Gastroesophageal sphincter (tissue), 4 donors: ENCODE data around the gene TPD52L1. TPM values are rescaled to one million over a fixed set of nuclear protein-coding genes. Genes with fewer than 3 reads are reported as not detected.

ENCODE experiments used
- ATAC-seq: fragments of 150-250 bp; one replicate; pipeline ENCODE4 v1.9.1; 2016; ENCODE audit warnings: mild to moderate bottlenecking, moderate library complexity
- H3K27ac ChIP-seq, 4 donors: fragments of 200-600 bp; sonication (generic) in 3 of 4; 1 replicate in 3 of 4; 2 replicates in 1 of 4; pipeline ENCODE4 v1.5.1; 2016 to 2019
- H3K27me3 ChIP-seq: fragments of 200-600 bp; sonication (generic); one replicate; pipeline ENCODE4 v1.5.1; 2019
- H3K36me3 ChIP-seq, 2 donors: fragments of 200-600 bp; sonication (generic); one replicate each; pipeline ENCODE4 v1.5.1; 2019; ENCODE audit warnings: control low read depth in 1 of 2
- H3K4me1 ChIP-seq, 3 donors: fragments of 200-600 bp; sonication (generic); 1 replicate in 2 of 3; 2 replicates in 1 of 3; pipeline ENCODE4 v1.5.1; 2016 to 2019; ENCODE audit warnings: control low read depth in 2 of 3
- H3K4me3 ChIP-seq, 2 donors: fragments of 200-600 bp; sonication (generic); one replicate each; pipeline ENCODE4 v1.5.1; 2019; ENCODE audit warnings: mild to moderate bottlenecking in 1 of 2, moderate library complexity in 1 of 2
- H3K9me3 ChIP-seq, 3 donors: fragments of 200-600 bp; sonication (generic); one replicate each; pipeline ENCODE4 v1.5.1; 2017 to 2019; ENCODE audit warnings: control low read depth in 2 of 3
- EP300 ChIP-seq: sonication (generic); formaldehyde crosslinking; IDR thresholded peaks from one replicate; pipeline ENCODE4 v1.6.1; 2017; ENCODE audit warnings: antibody characterized with exemption, mild to moderate bottlenecking
- POLR2A ChIP-seq, 2 donors: fragments of 450-650 bp; IDR thresholded peaks; one replicate each; pipeline ENCODE4 v1.6.1; 2017; ENCODE audit warnings: antibody characterized with exemption in 2 of 2, mild to moderate bottlenecking in 2 of 2, moderate library complexity in 1 of 2
- POLR2AphosphoS5 ChIP-seq: sonication (generic); formaldehyde crosslinking; IDR thresholded peaks from one replicate; pipeline ENCODE4 v1.6.1; 2017; ENCODE audit warnings: antibody characterized with exemption
- WGBS, 2 donors: methylation state at CpG; one replicate each; pipeline ENCODE4 v1.1.5; 2018; ENCODE audit warnings: low coverage in 1 of 2; 5-methylcytosine and 5-hydroxymethylcytosine counted together
- total RNA-seq, 4 donors: library from RNA; depleted of rRNA; stranded (reverse); fragments of >200 nt; gene quantifications; one replicate each; pipeline ENCODE4 v1.1.0, GENCODE V29; 2016
- TF ChIP-seq, protein P1 (sequence below), 4 experiments: fragments of 200-600 bp in 2 of 4; fragments of 450-650 bp in 2 of 4; sonication (generic) in 1 of 4; IDR thresholded peaks; one replicate each; pipeline ENCODE4 v1.5.1; 2017 to 2019; ENCODE audit warnings: antibody characterized with exemption in 4 of 4, mild to moderate bottlenecking in 2 of 4, moderate library complexity in 2 of 4

TPD52L1 gene
- total RNA-seq, 4 donors from 2014 or later: 11.2 to 59.7 (median 20.2) TPM

DNA sequence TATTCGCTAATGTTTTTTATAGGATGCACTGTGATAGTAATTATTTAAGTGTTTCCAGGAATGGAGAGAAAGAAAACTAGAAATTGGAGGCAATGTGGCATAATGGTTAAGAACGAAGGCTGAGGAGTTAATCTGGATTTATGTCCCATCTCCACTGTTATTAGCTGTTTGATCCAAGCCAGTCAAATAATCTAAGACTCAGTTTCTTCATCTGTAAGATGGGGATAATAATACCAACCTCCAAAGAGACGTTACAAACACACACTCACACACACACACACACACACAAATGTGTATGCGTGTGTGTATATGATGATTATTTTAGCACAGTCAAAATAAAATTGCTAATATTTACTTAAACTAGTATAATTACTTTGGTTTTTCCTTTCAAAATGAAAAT, 36.9 kb upstream of the TPD52L1 start:
- Histone ChIP-seq H3K9me3 (peaks cover 0 to 4% (median 0%) of the 10 kb centered on the region in 3 donors), H3K27me3 (no peaks in the 10 kb centered on the region), H3K36me3 (no peaks in the 10 kb centered on the region), H3K4me3 (no peak overlapping the region), H3K27ac (no peak overlapping the region), H3K4me1 (no peaks in the 10 kb centered on the region)
- ATAC-seq: no peak
- TF ChIP-seq POLR2AphosphoS5 (no peak), POLR2A (IDR thresholded peaks at IDR 0.05) (no peak), EP300 (no peak)
- TF ChIP-seq, protein P1, sequence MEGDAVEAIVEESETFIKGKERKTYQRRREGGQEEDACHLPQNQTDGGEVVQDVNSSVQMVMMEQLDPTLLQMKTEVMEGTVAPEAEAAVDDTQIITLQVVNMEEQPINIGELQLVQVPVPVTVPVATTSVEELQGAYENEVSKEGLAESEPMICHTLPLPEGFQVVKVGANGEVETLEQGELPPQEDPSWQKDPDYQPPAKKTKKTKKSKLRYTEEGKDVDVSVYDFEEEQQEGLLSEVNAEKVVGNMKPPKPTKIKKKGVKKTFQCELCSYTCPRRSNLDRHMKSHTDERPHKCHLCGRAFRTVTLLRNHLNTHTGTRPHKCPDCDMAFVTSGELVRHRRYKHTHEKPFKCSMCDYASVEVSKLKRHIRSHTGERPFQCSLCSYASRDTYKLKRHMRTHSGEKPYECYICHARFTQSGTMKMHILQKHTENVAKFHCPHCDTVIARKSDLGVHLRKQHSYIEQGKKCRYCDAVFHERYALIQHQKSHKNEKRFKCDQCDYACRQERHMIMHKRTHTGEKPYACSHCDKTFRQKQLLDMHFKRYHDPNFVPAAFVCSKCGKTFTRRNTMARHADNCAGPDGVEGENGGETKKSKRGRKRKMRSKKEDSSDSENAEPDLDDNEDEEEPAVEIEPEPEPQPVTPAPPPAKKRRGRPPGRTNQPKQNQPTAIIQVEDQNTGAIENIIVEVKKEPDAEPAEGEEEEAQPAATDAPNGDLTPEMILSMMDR (IDR thresholded peaks at IDR 0.05): no peak
- 84 to 91% methylated on average over 4 of the region's 4 CpGs for WGBS, 2 donors

DNA sequence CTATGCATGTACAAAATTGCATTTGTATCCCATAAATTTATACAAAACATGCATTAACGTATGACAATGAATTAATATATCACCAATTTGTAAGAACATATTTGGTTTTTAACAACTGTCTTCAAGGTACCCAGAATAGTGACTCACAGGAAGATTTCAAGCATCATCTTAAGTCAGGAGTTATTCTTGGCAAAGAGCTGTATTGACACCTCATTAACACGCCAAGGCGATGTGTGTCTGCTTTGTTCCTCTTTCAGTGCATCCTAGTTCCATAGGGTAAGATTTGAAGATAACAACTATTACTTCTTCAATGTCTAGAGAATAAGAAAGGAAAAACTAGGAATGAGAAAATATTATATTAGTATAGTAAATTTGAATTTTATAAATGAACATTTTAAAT, 35.8 kb upstream of the TPD52L1 start:
- Histone ChIP-seq H3K4me1 (no peaks in the 10 kb centered on the region), H3K4me3 (no peak overlapping the region), H3K27ac (no peak overlapping the region), H3K27me3 (no peaks in the 10 kb centered on the region), H3K36me3 (no peaks in the 10 kb centered on the region), H3K9me3 (no peaks in the 10 kb centered on the region)
- TF ChIP-seq, protein P1 (IDR thresholded peaks at IDR 0.05): no peak
- no peak for TF ChIP-seq POLR2AphosphoS5
- TF ChIP-seq POLR2A (IDR thresholded peaks at IDR 0.05): no peak
- no peak for TF ChIP-seq EP300
- ATAC-seq: no peak
- WGBS, 2 donors: 79 to 89% methylated on average over 3 of the region's 3 CpGs

DNA sequence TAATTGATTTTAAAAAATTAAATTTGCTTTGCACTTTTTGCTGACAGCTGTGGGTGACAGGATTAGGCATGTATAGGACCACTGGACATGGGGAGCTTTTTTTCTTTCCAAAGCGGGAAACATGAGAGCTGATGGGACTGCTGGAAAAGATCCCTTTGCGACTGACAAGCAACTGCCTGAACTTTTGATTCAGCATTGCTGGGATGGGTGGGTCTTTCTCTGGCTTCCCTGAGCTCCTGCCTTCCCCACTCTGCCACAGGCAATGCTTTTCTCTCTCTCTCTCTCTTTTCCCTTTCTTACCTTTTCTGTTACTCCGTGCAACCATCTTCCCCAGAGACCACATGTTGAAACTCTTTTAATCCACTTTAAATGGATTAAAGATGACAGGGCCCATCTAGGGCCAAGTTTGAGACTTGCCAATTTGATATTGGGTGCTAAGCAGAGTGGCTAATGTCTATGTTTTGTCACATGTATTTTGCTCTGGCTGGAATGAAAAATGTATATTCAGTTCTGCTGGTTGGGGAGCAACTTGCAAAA, 33.5 kb upstream of the TPD52L1 start:
- H3K36me3 ChIP-seq: no peaks in the 10 kb centered on the region

DNA sequence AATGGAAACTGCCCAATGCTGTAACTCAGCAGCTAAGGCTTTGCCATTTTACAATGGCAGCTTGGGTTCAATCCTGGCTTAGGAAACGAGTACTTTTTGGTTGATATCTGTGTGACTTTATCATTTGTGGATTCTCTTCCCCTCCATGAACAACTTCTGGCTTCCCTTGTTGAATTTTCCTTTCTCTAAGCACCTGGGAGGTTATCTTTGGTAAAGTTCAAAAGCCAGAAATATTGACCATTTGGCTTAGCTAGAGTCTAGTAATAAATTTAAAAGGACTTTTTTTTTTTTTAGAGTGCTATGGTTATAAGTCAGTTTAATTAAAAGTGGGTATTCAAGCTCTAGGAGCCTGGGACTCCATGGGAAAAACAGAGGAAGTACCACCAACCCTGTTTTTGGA, 31.7 kb upstream of the TPD52L1 start:
- 73 to 90% methylated on average over 1 of the region's 1 CpG for WGBS, 2 donors
- Histone ChIP-seq H3K4me3 (no peak overlapping the region), H3K36me3 (no peaks in the 10 kb centered on the region), H3K27ac (no peak overlapping the region), H3K4me1 (no peaks in the 10 kb centered on the region), H3K9me3 (no peaks in the 10 kb centered on the region), H3K27me3 (no peaks in the 10 kb centered on the region)
- no peak for ATAC-seq
- TF ChIP-seq, protein P1 (IDR thresholded peaks at IDR 0.05): no peak

More for the DNA sequence above, 33.5 kb upstream of the TPD52L1 start:
- Histone ChIP-seq H3K9me3 (no peaks in the 10 kb centered on the region), H3K4me3 (no peak overlapping the region), H3K4me1 (no peaks in the 10 kb centered on the region), H3K27ac (no peak overlapping the region), H3K27me3 (no peaks in the 10 kb centered on the region)
- ATAC-seq: no peak
- 72 to 100% methylated on average over 1 to 3 of the region's 3 CpGs for WGBS, 2 donors
- TF ChIP-seq POLR2A (IDR thresholded peaks at IDR 0.05) (no peak), EP300 (no peak), POLR2AphosphoS5 (no peak)
- TF ChIP-seq, protein P1 (IDR thresholded peaks at IDR 0.05): no peak

DNA sequence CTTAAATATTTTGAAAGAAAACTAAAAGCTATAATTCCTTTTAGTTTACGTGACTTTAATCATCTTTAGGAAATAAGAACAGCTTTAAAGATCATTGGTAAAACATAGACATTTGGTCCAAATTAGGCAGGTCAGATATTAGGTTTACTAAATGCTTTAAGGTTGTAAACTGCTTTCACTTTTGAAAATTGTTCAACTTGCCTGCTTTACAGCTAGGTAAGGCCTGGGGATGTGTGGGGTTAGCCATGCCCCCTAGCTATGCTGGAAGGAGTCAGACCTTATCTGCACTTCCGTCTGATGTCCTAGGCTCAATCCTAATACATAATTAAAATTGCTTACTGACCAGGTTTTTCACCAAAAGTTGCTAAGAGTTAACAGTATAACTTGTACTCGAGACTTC, 30.5 kb upstream of the TPD52L1 start:
- Histone ChIP-seq H3K4me3 (no peak overlapping the region), H3K27ac (no peak overlapping the region), H3K27me3 (no peaks in the 10 kb centered on the region), H3K9me3 (no peaks in the 10 kb centered on the region), H3K36me3 (no peaks in the 10 kb centered on the region), H3K4me1 (no peaks in the 10 kb centered on the region)
- WGBS, 2 donors: 77 to 100% methylated on average over 3 of the region's 3 CpGs
- TF ChIP-seq POLR2A (IDR thresholded peaks at IDR 0.05) (no peak), EP300 (no peak)
- no peak for ATAC-seq
